PFSK-1 (cell line): ENCODE results near the gene TMCO1.

Experiments
- FOXP2 ChIP-seq: optimal IDR thresholded peaks from 2 replicates; pipeline ENCODE3; 2011; ENCODE audit warnings: borderline replicate concordance, control low read depth, inconsistent platforms; ENCODE audit not compliant: insufficient read depth; ENCODE audit errors: extremely low read length, extremely low read depth
- POLR2AphosphoS5 ChIP-seq: IDR thresholded peaks from 2 replicates; pipeline ENCODE4 v1.6.1; 2012; ENCODE audit warnings: low read depth, mild to moderate bottlenecking, control low read depth, low read length, moderate library complexity
- REST ChIP-seq, 2 experiments: IDR thresholded peaks; 2 replicates each; pipeline versions ENCODE4 v1.6.1 to v1.8.0; 2011 to 2012; ENCODE audit warnings: low read depth in 2 of 2, low read length in 2 of 2, control low read depth in 1 of 2, inconsistent platforms in 1 of 2, mild to moderate bottlenecking in 1 of 2, moderate library complexity in 1 of 2; ENCODE audit not compliant: insufficient read depth in 1 of 2
- SIN3A ChIP-seq: IDR thresholded peaks from 2 replicates; pipeline ENCODE4 v1.6.1; 2012; ENCODE audit warnings: mild to moderate bottlenecking, low read length, moderate library complexity, borderline replicate concordance; ENCODE audit not compliant: insufficient read depth
- TAF1 ChIP-seq: IDR thresholded peaks from 2 replicates; pipeline ENCODE4 v1.6.1; 2012; ENCODE audit warnings: low read length, control low read depth, borderline replicate concordance; ENCODE audit not compliant: insufficient read depth

- TF ChIP-seq REST (IDR thresholded peaks at IDR 0.05; ENCODE audit: insufficient read depth in 1 of 2, low read depth in 2 of 2, low read length in 2 of 2), result no peak
- TF ChIP-seq TAF1, result no peak
- no peak for TF ChIP-seq POLR2AphosphoS5
- no peak for TF ChIP-seq SIN3A
- no peak for TF ChIP-seq FOXP2
These were observed 4.8 kb upstream of the TMCO1 start for GRCh38 chr1:165773324-165773965.
